Breast epithelium (tissue), 3 donors: ENCODE measurements around the gene FMNL2.

Source experiments
- POLR2A ChIP-seq: fragments of 450-650 bp; IDR thresholded peaks from one replicate; pipeline ENCODE4 v1.6.1; 2016; ENCODE audit warnings: antibody characterized with exemption, mild to moderate bottlenecking, moderate library complexity
- TF ChIP-seq, protein P1 (sequence below), 3 donors: fragments of 450-650 bp; IDR thresholded peaks; one replicate each; pipeline ENCODE4 v1.5.1; 2016 to 2017; ENCODE audit warnings: antibody characterized with exemption in 3 of 3, mild to moderate bottlenecking in 3 of 3, moderate library complexity in 3 of 3

DNA sequence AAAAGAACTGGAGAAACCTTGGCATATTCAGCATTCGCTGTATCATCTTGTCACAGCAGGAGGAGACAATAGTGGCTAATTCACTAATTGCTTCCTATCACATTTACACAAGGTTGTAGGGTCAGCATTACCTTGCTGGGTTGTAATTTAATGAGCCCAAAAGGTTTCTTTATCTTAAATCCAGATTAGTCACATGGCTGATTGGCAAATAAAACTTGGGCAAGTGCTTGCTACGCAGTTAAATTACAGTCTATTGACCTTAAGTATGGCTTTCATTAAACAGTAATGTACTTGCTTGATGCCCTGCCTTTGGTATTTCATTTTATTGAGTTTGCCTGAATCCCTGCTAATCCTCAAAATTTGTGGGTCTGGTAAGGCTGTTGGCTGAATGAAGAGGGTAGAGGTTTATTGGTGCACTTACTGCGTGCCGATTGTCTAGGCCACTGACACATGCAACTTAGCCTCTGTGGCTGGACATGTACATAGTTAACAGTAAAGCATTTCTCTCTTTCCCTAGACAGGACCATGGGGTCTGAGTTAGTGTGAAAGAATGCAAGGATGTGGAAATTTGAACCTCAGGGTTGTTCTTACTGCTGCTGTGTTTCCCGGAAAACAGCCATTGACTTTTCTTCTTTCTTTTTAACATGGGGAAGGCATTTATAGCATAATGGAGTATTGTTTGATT lies 34.3 kb downstream of the FMNL2 start:
- TF ChIP-seq, protein P1, sequence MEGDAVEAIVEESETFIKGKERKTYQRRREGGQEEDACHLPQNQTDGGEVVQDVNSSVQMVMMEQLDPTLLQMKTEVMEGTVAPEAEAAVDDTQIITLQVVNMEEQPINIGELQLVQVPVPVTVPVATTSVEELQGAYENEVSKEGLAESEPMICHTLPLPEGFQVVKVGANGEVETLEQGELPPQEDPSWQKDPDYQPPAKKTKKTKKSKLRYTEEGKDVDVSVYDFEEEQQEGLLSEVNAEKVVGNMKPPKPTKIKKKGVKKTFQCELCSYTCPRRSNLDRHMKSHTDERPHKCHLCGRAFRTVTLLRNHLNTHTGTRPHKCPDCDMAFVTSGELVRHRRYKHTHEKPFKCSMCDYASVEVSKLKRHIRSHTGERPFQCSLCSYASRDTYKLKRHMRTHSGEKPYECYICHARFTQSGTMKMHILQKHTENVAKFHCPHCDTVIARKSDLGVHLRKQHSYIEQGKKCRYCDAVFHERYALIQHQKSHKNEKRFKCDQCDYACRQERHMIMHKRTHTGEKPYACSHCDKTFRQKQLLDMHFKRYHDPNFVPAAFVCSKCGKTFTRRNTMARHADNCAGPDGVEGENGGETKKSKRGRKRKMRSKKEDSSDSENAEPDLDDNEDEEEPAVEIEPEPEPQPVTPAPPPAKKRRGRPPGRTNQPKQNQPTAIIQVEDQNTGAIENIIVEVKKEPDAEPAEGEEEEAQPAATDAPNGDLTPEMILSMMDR (IDR thresholded peaks at IDR 0.05), result no peak
- TF ChIP-seq POLR2A, result no peak
